Osteocyte (in vitro differentiated cells): ENCODE results near the gene LAPTM5. TPM values are rescaled to one million over a fixed set of nuclear protein-coding genes. Genes with fewer than 3 reads are reported as not detected.

Source experiments
- DNase-seq: peaks from one replicate; pipeline ENCODE4 v3.0.0; 2021; ENCODE audit warnings: mixed read lengths; ENCODE audit not compliant: unreplicated experiment; ENCODE audit errors: extremely low spot score
- H3K27ac Mint-ChIP-seq: one replicate; pipeline ENCODE4 v1.8.0; 2021; ENCODE audit warnings: mild to moderate bottlenecking, mixed read lengths; ENCODE audit not compliant: unreplicated experiment
- H3K27me3 Mint-ChIP-seq: one replicate; pipeline ENCODE4 v1.8.0; 2021; ENCODE audit warnings: mixed read lengths; ENCODE audit not compliant: unreplicated experiment
- H3K36me3 Mint-ChIP-seq: one replicate; pipeline ENCODE4 v1.8.0; 2021; ENCODE audit warnings: mixed read lengths; ENCODE audit not compliant: unreplicated experiment
- H3K4me1 Mint-ChIP-seq: one replicate; pipeline ENCODE4 v1.8.0; 2021; ENCODE audit warnings: mixed read lengths; ENCODE audit not compliant: unreplicated experiment
- H3K4me3 Mint-ChIP-seq: one replicate; pipeline ENCODE4 v1.8.0; 2021; ENCODE audit warnings: mild to moderate bottlenecking, moderate library complexity, mixed read lengths; ENCODE audit not compliant: unreplicated experiment
- H3K9me3 Mint-ChIP-seq: one replicate; pipeline ENCODE4 v1.8.0; 2021; ENCODE audit warnings: mixed read lengths; ENCODE audit not compliant: unreplicated experiment
- total RNA-seq: library from RNA; stranded (reverse); gene quantifications from 2 replicates; pipeline ENCODE4 v1.2.1, GENCODE V29; 2021
- TF ChIP-seq, protein P1 (sequence below): fragments of 200-600 bp; sonication (generic); IDR thresholded peaks from 2 replicates; pipeline ENCODE4 v1.5.0; 2021; ENCODE audit warnings: antibody characterized with exemption, mild to moderate bottlenecking, moderate library complexity

LAPTM5 gene
- total RNA-seq, 1 donor from 2014 or later = not detected

- Mint-ChIP-seq H3K4me3 (no peak overlapping the region), H3K27ac (no peak overlapping the region), H3K4me1 (peaks cover 19% of the 10 kb centered on the region), H3K36me3 (no peaks in the 10 kb centered on the region), H3K27me3 (no peaks in the 10 kb centered on the region), H3K9me3 (no peaks in the 10 kb centered on the region)
- DNase-seq = peak; percentile 92
- TF ChIP-seq, protein P1, sequence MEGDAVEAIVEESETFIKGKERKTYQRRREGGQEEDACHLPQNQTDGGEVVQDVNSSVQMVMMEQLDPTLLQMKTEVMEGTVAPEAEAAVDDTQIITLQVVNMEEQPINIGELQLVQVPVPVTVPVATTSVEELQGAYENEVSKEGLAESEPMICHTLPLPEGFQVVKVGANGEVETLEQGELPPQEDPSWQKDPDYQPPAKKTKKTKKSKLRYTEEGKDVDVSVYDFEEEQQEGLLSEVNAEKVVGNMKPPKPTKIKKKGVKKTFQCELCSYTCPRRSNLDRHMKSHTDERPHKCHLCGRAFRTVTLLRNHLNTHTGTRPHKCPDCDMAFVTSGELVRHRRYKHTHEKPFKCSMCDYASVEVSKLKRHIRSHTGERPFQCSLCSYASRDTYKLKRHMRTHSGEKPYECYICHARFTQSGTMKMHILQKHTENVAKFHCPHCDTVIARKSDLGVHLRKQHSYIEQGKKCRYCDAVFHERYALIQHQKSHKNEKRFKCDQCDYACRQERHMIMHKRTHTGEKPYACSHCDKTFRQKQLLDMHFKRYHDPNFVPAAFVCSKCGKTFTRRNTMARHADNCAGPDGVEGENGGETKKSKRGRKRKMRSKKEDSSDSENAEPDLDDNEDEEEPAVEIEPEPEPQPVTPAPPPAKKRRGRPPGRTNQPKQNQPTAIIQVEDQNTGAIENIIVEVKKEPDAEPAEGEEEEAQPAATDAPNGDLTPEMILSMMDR = peak; percentile 60
These were observed 25.0 kb upstream of the LAPTM5 start for GRCh38 chr1:30782361-30783255.

DNA sequence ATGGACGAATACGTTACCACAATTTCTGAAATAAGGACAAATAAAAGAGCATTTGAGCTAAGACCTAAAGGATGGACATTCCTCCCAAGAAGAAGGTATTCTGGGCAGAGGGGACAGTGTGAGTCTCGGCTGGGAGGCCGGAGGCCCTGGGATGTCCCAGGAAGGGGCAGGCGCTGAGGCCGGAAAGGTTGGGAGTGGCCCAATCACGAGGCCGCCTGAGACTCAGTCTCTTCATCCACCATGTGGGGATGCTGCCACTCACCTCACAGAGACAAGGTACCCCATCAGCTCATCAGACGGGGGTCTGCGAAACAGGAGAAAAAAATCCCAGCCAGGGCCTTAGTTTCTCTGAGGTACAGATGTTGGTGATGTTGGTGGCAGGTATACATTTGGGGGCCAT lies 24.3 kb upstream of the LAPTM5 start:
- no peaks in the 10 kb centered on the region for H3K36me3 Mint-ChIP-seq
- no peaks in the 10 kb centered on the region for H3K9me3 Mint-ChIP-seq
- no peak overlapping the region for H3K4me3 Mint-ChIP-seq
- DNase-seq = no peak
- TF ChIP-seq, protein P1 = no peak
- H3K27ac Mint-ChIP-seq = no peak overlapping the region
- H3K27me3 Mint-ChIP-seq = no peaks in the 10 kb centered on the region
- H3K4me1 Mint-ChIP-seq = peaks cover 14% of the 10 kb centered on the region

- Mint-ChIP-seq H3K9me3 (no peaks in the 10 kb centered on the region), H3K27ac (no peak overlapping the region), H3K4me3 (no peak overlapping the region), H3K4me1 (peaks cover 7% of the 10 kb centered on the region), H3K27me3 (no peaks in the 10 kb centered on the region), H3K36me3 (no peaks in the 10 kb centered on the region)
- TF ChIP-seq, protein P1 = no peak
- DNase-seq = no peak
These were observed 22.8 kb upstream of the LAPTM5 start for GRCh38 chr1:30780409-30780808.

- Mint-ChIP-seq H3K27ac (no peak overlapping the region), H3K9me3 (no peaks in the 10 kb centered on the region), H3K4me1 (peaks cover 7% of the 10 kb centered on the region), H3K4me3 (no peak overlapping the region), H3K27me3 (no peaks in the 10 kb centered on the region), H3K36me3 (no peaks in the 10 kb centered on the region)
- TF ChIP-seq, protein P1 = peak; percentile 92
- DNase-seq = peak; percentile 94
These were observed 21.9 kb upstream of the LAPTM5 start for GRCh38 chr1:30779294-30780071.

DNA sequence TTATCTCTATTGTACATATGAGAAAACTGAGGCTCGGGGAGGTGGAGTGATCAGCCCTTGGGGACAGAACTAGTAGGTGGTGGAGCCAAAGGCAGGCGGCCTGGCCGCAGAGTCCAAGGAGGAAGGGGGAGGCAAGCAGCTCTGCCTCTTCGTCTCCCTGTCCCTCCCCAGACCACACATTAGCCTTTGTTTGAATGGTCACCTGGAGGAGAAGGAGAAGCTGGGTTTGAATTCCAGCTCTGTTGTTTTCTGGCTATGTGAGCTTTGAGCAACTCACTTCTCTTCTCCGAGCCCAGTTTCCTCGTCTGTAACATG lies 21.4 kb upstream of the LAPTM5 start:
- Mint-ChIP-seq H3K27ac (no peak overlapping the region), H3K4me1 (peaks cover 7% of the 10 kb centered on the region), H3K36me3 (no peaks in the 10 kb centered on the region), H3K9me3 (no peaks in the 10 kb centered on the region), H3K27me3 (no peaks in the 10 kb centered on the region), H3K4me3 (no peak overlapping the region)
- no peak for DNase-seq
- TF ChIP-seq, protein P1 = no peak
